Measurements from ENCODE around the gene CACNA1E.
A peak's percentile ranks its signal among the peaks of the same experiment; 100 is the strongest.

Gene CACNA1E

DNA sequence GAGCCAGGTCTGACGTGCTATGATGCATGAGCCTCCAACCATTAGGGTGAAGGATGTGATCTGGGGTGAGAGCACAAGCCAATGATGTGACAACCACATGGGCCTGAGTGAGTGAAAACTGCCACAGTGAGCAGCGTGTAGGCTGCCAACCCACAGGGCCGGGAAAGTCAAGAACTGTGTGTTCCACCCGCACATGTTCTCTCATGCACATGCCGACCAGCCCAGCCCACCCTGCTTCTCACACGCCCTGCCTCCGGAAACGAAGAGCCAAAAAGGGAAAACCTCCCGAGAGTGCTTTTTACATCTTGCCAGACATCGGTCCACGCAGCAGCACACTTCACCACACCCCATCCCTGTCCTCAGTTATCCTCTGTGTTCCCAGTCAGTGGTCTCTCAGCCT lies 197.0 kb downstream of the CACNA1E start:
- DNase-seq (ENCODE audit: low read depth, low spot score), result no peak

- no peak for DNase-seq (ENCODE audit: low read depth, low spot score)
These were observed 197.6 kb downstream of the CACNA1E start for GRCh38 chr1:181680871-181681270.

GRCh38 chr1:181685211-181685610 lies 201.9 kb downstream of the CACNA1E start:
- no peak for DNase-seq (ENCODE audit: low read depth, low spot score)

GRCh38 chr1:181701891-181702290 lies 218.6 kb downstream of the CACNA1E start:
- no peak for DNase-seq (ENCODE audit: low read depth, low spot score)

GRCh38 chr1:181704546-181704945 lies 221.2 kb downstream of the CACNA1E start:
- peak; percentile 14 for DNase-seq (ENCODE audit: low read depth, low spot score)

DNA sequence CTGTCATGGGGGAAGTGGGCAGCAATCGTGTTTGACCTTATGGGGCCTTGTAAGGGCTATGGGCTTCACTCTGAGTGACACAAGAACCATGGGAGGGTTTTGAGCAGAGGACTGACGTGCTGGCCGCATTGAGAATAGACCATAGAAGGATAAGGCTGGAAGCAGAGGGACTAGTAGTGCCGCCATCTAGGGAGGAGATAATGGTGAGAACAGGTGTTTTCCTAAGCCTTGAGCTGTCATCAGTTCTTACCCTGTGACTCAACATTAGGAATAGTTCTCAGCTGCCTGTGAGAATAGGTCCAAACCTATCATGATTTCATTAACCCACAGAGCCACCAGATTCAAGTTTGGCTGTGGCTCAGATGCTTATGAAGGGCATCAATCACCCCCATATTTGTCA lies 228.5 kb downstream of the CACNA1E start:
- no peak for DNase-seq (ENCODE audit: low read depth, low spot score)

- DNase-seq (ENCODE audit: low read depth, low spot score), result no peak
These were observed 229.4 kb downstream of the CACNA1E start for GRCh38 chr1:181712711-181713110.

GRCh38 chr1:181714428-181714827 lies 231.1 kb downstream of the CACNA1E start:
- DNase-seq (ENCODE audit: low read depth, low spot score), result peak; percentile 37

DNA sequence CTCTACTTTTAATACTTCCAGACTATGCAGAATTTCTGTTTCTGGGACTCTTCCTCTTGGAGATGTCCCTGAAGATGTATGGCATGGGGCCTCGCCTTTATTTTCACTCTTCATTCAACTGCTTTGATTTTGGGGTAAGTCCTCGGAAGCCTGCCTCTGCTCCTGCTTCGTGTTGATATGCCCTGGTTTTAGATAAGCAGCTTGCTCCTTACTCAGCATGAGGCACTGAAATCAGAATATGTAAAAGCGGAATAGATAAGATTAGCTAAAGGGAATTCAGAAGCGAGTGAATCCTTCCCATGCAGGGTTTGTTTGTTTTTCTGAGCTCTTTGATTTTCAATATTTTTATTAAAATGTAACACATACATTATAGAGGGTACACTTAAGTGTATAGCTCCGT lies 234.7 kb downstream of the CACNA1E start:
- DNase-seq (ENCODE audit: low read depth, low spot score), result peak; percentile 12

- no peak for DNase-seq (ENCODE audit: low read depth, low spot score)
These were observed 243.1 kb downstream of the CACNA1E start for GRCh38 chr1:181726320-181727012.

DNA sequence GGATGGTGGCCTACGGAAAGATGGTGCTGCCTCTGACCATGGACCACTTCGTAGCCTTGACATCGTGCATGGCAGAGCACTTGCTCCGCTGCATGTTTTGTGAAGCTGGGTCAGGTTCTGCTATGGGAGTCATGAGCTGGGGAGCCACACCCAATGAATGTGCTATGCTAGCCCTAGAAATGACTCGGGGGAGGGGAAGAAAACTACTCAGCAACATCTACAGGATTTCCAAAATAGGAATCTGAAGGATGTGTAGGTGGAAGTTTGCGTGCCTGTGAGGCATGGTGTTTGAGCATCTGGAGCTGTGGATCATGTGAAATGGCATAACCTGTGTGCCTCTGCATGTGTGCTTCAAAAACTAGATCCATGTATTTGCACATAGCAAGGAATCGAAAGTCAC lies 247.3 kb downstream of the CACNA1E start:
- no peak for DNase-seq (ENCODE audit: low read depth, low spot score)

DNA sequence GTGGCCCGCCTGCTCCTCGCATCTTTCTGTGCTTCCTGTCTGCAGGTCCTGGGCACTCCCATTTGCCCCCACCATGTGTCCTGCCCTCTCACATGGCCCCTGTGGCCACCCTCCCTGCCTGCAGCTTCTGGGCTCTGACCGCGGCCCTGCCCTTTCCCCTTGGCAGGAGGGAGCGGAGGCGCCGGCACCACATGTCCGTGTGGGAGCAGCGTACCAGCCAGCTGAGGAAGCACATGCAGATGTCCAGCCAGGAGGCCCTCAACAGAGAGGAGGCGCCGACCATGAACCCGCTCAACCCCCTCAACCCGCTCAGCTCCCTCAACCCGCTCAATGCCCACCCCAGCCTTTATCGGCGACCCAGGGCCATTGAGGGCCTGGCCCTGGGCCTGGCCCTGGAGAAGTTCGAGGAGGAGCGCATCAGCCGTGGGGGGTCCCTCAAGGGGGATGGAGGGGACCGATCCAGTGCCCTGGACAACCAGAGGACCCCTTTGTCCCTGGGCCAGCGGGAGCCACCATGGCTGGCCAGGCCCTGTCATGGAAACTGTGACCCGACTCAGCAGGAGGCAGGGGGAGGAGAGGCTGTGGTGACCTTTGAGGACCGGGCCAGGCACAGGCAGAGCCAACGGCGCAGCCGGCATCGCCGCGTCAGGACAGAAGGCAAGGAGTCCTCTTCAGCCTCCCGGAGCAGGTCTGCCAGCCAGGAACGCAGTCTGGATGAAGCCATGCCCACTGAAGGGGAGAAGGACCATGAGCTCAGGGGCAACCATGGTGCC lies 249.1 kb downstream of the CACNA1E start:
- DNase-seq (ENCODE audit: low read depth, low spot score), result no peak

DNA sequence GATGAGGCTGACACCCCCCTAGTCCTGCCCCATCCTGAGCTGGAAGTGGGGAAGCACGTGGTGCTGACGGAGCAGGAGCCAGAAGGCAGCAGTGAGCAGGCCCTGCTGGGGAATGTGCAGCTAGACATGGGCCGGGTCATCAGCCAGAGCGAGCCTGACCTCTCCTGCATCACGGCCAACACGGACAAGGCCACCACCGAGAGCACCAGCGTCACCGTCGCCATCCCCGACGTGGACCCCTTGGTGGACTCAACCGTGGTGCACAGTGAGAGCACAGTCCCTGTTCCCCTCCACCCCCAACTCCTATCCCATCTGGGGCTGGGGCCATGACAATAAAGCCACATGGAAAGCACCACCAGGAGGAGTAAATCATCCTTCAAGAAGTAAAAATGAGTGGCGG lies 250.2 kb downstream of the CACNA1E start:
- no peak for DNase-seq (ENCODE audit: low read depth, low spot score)

GRCh38 chr1:181737056-181737455 lies 253.7 kb downstream of the CACNA1E start:
- no peak for DNase-seq (ENCODE audit: low read depth, low spot score)

DNA sequence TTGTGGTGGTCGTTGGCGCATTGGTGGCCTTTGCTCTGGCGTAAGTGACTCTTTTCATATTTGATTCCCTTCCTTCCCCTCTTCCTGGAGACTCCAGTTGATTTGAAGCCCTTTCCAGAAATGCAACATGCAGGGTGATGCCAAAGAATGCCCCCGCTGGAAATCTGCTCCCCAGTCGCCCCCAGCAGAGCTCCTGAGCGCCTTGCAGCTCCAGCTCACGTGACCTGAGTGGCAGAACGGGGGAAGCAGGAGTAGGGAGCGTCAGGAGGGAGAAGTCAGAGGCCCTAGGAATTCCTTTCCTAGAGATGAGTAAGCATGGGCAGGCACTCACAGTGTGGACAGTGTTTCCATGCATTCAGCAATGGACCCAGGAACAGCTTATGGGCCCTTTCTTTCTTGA lies 255.9 kb downstream of the CACNA1E start:
- DNase-seq (ENCODE audit: low read depth, low spot score), result no peak

- no peak for DNase-seq (ENCODE audit: low read depth, low spot score)
These were observed 259.1 kb downstream of the CACNA1E start for GRCh38 chr1:181742426-181742825.

DNA sequence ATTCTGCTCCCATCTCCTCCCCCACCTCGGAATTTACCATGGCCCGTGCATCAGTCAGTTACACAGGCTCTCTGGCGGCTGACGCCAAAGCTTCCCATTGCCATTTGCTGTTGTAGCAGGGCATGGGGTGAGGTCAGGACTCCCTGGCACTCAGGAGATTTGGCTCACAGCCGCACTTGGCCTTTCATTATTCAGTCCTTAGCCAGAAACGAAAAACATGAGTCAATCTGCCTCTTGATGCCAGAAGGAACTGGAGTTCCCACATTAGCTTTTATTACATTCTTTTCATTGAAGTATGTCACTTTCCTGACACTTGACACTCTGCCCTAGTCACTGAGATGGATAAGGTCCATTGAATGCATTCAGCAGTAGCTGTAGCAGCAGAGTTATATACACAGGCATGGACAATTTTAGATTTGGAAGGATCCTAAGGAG lies 260.6 kb downstream of the CACNA1E start:
- DNase-seq (ENCODE audit: low read depth, low spot score), result no peak

- DNase-seq (ENCODE audit: low read depth, low spot score), result no peak
These were observed 262.9 kb downstream of the CACNA1E start for GRCh38 chr1:181746224-181746623.

DNA sequence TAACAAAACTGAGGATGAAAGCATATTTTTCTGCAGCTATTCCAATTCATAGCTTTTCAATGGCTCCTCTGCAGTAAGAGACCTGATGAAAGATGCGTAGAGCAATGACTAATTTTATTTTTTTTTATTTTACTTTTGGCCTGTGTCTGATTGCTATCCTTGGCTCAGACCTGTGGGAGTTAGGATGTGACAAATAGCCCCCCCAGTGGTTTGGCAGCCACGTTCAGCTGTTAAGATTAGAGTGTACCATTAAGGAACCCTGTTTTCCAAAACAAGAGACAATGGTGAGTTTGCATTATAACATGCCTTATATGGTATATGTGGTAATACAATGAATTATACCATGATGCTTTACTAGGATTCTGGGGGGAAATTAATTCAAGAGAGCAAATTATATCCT lies 264.7 kb downstream of the CACNA1E start:
- no peak for DNase-seq (ENCODE audit: low read depth, low spot score)

GRCh38 chr1:181754103-181754502 lies 270.8 kb downstream of the CACNA1E start:
- DNase-seq (ENCODE audit: low read depth, low spot score), result no peak

- no peak for DNase-seq (ENCODE audit: low read depth, low spot score)
These were observed 276.2 kb downstream of the CACNA1E start for GRCh38 chr1:181759481-181759880.

DNA sequence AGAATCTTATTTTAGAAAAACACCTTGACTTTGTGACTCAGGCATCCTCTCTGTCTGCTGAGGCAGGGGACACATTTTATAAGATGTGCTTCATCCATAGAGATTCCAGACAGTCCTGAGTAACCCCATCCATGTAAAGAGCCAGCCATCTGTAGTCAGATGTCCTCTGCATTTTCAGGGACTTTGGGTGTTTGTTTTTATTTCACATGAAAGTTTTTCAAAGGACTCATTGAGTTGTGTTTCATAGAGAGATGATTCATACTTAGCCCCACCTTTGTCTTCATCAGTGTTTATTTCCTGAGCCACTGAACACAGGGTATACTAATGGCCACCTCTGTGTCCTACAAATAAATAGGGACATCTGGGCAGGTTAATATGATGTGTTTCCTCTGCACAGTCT lies 280.4 kb downstream of the CACNA1E start:
- no peak for DNase-seq (ENCODE audit: low read depth, low spot score)

DNA sequence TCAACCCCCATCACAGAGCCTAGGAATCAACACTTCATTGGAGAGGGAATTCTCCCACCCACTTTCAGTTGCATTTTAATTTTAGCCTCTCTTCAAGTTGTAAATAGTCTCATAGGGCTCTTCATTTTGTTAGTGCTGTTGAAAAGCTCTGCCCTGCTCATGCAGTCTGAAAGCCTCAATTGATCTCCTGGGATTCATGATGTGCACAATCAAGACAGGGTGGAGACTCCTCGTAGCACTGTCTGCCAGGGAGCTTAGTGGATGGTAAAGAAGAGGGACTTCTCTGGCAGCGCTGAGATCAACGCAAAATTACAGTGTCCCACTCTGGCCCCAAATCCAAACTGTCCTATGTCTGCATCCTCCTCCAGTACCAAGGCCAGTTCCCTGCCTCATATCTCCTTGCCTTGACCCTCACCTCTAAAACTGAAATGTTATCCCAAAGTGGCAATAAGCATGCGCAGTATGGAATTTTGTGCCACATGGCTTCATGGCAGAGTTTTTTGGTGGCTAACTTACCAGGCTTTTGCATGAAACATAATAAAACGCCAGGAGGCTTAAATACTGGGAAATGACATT lies 282.2 kb downstream of the CACNA1E start:
- DNase-seq (ENCODE audit: low read depth, low spot score), result no peak
